H9 (cell line): ENCODE data around the gene TACC2. TPM values are rescaled to one million over a fixed set of nuclear protein-coding genes. Genes with fewer than 3 reads are reported as not detected.

ENCODE experiments used
- DNase-seq: peaks from one replicate; pipeline ENCODE4 v3.0.0-alpha.2; 2017
- H2AFZ ChIP-seq: one replicate; pipeline ENCODE4 v1.6.1; 2013; ENCODE audit warnings: mild to moderate bottlenecking, low read length, control low read depth, moderate library complexity
- H2AK5ac ChIP-seq: 2 replicates; pipeline ENCODE4 v1.6.1; 2013; ENCODE audit warnings: low read length, control low read depth, mixed read lengths; ENCODE audit not compliant: insufficient read length
- H2BK120ac ChIP-seq: one replicate; pipeline ENCODE4 v1.6.1; 2013; ENCODE audit warnings: low read depth, mild to moderate bottlenecking, low read length, control low read depth, inconsistent platforms; ENCODE audit not compliant: poor library complexity, severe bottlenecking
- H2BK12ac ChIP-seq: 2 replicates; pipeline ENCODE4 v1.6.1; 2013; ENCODE audit warnings: low read length, control low read depth, mixed read lengths, low read depth; ENCODE audit not compliant: insufficient read length
- H2BK15ac ChIP-seq: 2 replicates; pipeline ENCODE4 v1.6.1; 2013; ENCODE audit warnings: low read depth, low read length, control low read depth
- H2BK20ac ChIP-seq: one replicate; pipeline ENCODE4 v1.6.1; 2013; ENCODE audit warnings: low read depth, mild to moderate bottlenecking, low read length, control low read depth, inconsistent platforms; ENCODE audit not compliant: poor library complexity, severe bottlenecking
- H2BK5ac ChIP-seq: 2 replicates; pipeline ENCODE4 v1.6.1; 2013; ENCODE audit warnings: low read length, control low read depth, mixed read lengths; ENCODE audit not compliant: insufficient read length
- H3K14ac ChIP-seq: 2 replicates; pipeline ENCODE4 v1.6.1; 2013; ENCODE audit warnings: low read length, control low read depth; ENCODE audit not compliant: insufficient read depth
- H3K18ac ChIP-seq: 2 replicates; pipeline ENCODE4 v1.6.1; 2013; ENCODE audit warnings: low read depth, mild to moderate bottlenecking, mixed read lengths, low read length, control low read depth; ENCODE audit not compliant: insufficient read length
- H3K23ac ChIP-seq: 2 replicates; pipeline ENCODE4 v1.6.1; 2013; ENCODE audit warnings: low read length, control low read depth, mixed read lengths, low read depth; ENCODE audit not compliant: insufficient read length
- H3K23me2 ChIP-seq: 2 replicates; pipeline ENCODE4 v1.6.1; 2013; ENCODE audit warnings: low read depth, mild to moderate bottlenecking, mixed read lengths, low read length, control low read depth; ENCODE audit not compliant: insufficient read length, poor library complexity, severe bottlenecking
- H3K27ac ChIP-seq: 2 replicates; pipeline ENCODE4 v1.5.1; 2013; ENCODE audit warnings: low read length, control low read depth, mixed read lengths, low read depth; ENCODE audit not compliant: insufficient read length
- H3K27me3 ChIP-seq: 2 replicates; pipeline ENCODE4 v1.6.1; 2013; ENCODE audit warnings: low read length, control low read depth, inconsistent platforms; ENCODE audit not compliant: insufficient read depth
- H3K4ac ChIP-seq: 2 replicates; pipeline ENCODE4 v1.6.1; 2013; ENCODE audit warnings: low read depth, mild to moderate bottlenecking, control low read depth, inconsistent platforms, low read length, moderate library complexity
- H3K4me1 ChIP-seq: 2 replicates; pipeline ENCODE4 v1.6.1; 2013; ENCODE audit warnings: low read length, control low read depth, inconsistent platforms; ENCODE audit not compliant: insufficient read depth
- H3K4me2 ChIP-seq: 2 replicates; pipeline ENCODE4 v1.6.1; 2013; ENCODE audit warnings: low read length, control low read depth, mixed read lengths; ENCODE audit not compliant: insufficient read length, insufficient read depth
- H3K56ac ChIP-seq: 2 replicates; pipeline ENCODE4 v1.6.1; 2013; ENCODE audit warnings: low read depth, mild to moderate bottlenecking, mixed read lengths, low read length, control low read depth; ENCODE audit not compliant: insufficient read length
- H3K79me1 ChIP-seq: 2 replicates; pipeline ENCODE4 v1.6.1; 2013; ENCODE audit warnings: low read depth, mild to moderate bottlenecking, moderate library complexity, low read length, control low read depth, inconsistent platforms; ENCODE audit not compliant: insufficient read depth, poor library complexity, severe bottlenecking
- H3K79me2 ChIP-seq: 2 replicates; pipeline ENCODE4 v1.6.1; 2013; ENCODE audit warnings: low read length, control low read depth, inconsistent platforms; ENCODE audit not compliant: insufficient read depth
- H3K9ac ChIP-seq: 2 replicates; pipeline ENCODE4 v1.6.1; 2013; ENCODE audit warnings: low read length, control low read depth, mixed read lengths; ENCODE audit not compliant: insufficient read length; ENCODE audit errors: extremely low read depth
- H3K9me3 ChIP-seq: one replicate; pipeline ENCODE4 v1.6.1; 2013; ENCODE audit warnings: low read depth, low read length, inconsistent platforms; ENCODE audit not compliant: control insufficient read depth
- H3T11ph ChIP-seq: one replicate; pipeline ENCODE4 v1.6.1; 2013; ENCODE audit warnings: mild to moderate bottlenecking, low read length, control low read depth, inconsistent platforms
- H4K20me1 ChIP-seq: one replicate; pipeline ENCODE4 v1.6.1; 2013; ENCODE audit not compliant: control insufficient read depth, insufficient read length, insufficient read depth
- H4K5ac ChIP-seq: 2 replicates; pipeline ENCODE4 v1.6.1; 2013; ENCODE audit warnings: low read depth, mild to moderate bottlenecking, mixed read lengths, low read length, control low read depth; ENCODE audit not compliant: insufficient read length
- H4K8ac ChIP-seq: replicated peaks from 2 replicates; pipeline ENCODE4 v1.6.1; 2013; ENCODE audit warnings: low read length, control low read depth, mixed read lengths, low read depth; ENCODE audit not compliant: insufficient read length
- H4K91ac ChIP-seq: 2 replicates; pipeline ENCODE4 v1.6.1; 2013; ENCODE audit warnings: low read depth, mild to moderate bottlenecking, moderate library complexity, mixed read lengths, low read length, control low read depth; ENCODE audit not compliant: insufficient read length
- H3K27ac Mint-ChIP-seq, 3 experiments: 2 replicates in 2 of 3; 3 replicates in 1 of 3; pipeline ENCODE4 v1.8.0; 2020 to 2021; ENCODE audit warnings: mixed read lengths in 3 of 3, mild to moderate bottlenecking in 1 of 3, moderate library complexity in 1 of 3
- H3K27me3 Mint-ChIP-seq: 2 replicates; pipeline ENCODE4 v1.8.0; 2021; ENCODE audit warnings: low read depth, mild to moderate bottlenecking, moderate library complexity, mixed read lengths
- H3K36me3 Mint-ChIP-seq, 3 experiments: 2 replicates in 2 of 3; 3 replicates in 1 of 3; pipeline ENCODE4 v1.8.0; 2020 to 2021; ENCODE audit warnings: low read depth in 3 of 3, mixed read lengths in 3 of 3; ENCODE audit not compliant: insufficient read depth in 1 of 3
- H3K4me1 Mint-ChIP-seq, 2 experiments: 2 replicates each; pipeline ENCODE4 v1.8.0; 2020; ENCODE audit warnings: mixed read lengths in 2 of 2
- H3K4me3 Mint-ChIP-seq, 2 experiments: 2 replicates in 1 of 2; 3 replicates in 1 of 2; pipeline ENCODE4 v1.8.0; 2020 to 2021; ENCODE audit warnings: mild to moderate bottlenecking in 2 of 2, mixed read lengths in 2 of 2, moderate library complexity in 1 of 2
- H3K9me3 Mint-ChIP-seq, 2 experiments: 2 replicates in 1 of 2; 3 replicates in 1 of 2; pipeline ENCODE4 v1.8.0; 2020; ENCODE audit warnings: mild to moderate bottlenecking in 2 of 2, mixed read lengths in 2 of 2, moderate library complexity in 1 of 2
- CTCF ChIP-seq: fragments of 200-600 bp; sonication (generic); conservative IDR thresholded peaks from 3 replicates; pipeline ENCODE4 v1.8.0; 2021; ENCODE audit warnings: antibody characterized with exemption, mild to moderate bottlenecking
- WGBS: extraction: QIAGEN DNeasy Blood & Tissue Kit; methylation state at CpG from one replicate; pipeline ENCODE4 v1.1.7; 2013; ENCODE audit warnings: missing lambda C conversion rate, low lambda C conversion rate, mixed read lengths; ENCODE audit not compliant: insufficient read length; ENCODE audit errors: extremely low coverage; 5-methylcytosine and 5-hydroxymethylcytosine counted together
- total RNA-seq: library from RNA; stranded (reverse); gene quantifications from 2 replicates; pipeline ENCODE4 v1.2.1, GENCODE V29; 2021

The TACC2 gene
- total RNA-seq, 1 experiment from 2014 or later: 58.1 TPM

DNA sequence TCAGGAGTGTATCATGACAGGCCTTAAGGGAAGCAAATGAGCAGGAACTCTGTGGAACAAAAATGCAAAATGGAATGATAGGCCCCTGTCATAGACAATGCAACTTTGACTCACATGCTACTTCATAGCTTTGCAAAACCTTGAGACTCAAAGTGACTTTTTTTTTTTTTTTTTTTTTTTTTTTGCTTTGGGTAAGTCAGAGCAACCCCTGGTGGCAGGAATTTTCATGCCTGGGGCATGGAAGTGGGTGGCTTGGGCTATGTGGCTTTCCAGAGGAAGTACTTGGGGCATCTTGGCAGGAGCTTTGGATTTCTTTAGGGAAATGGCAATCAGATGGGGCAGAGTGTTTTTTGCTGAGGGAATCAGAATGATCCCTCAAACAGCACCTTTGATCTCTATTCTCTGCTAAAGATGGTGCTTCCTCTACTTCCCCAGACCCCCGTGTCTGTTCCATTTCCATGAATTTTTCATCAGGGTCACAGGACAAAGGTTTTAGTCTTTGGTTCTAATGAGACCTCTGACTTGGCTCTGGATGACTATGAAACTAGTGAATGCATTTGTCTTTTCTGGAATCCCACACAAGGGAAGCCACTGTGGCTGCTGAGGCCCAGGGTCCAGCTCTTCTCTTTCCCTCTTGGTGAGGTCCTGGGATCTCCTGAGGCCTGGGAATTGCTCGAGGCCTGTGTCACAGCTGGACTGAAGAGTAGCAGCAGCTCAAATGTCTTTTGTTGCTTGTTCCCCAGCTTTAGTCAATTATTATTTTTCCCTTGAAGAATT is 62.8 kb downstream of the TACC2 start:
- H3K27ac ChIP-seq: no peak overlapping the region
- H3K27me3 Mint-ChIP-seq: no peaks in the 10 kb centered on the region; the same call in 1 of the 2 replicates
- no CpG with 5 or more reads among the region's 2 CpGs for WGBS
- no peak overlapping the region for H3K56ac ChIP-seq
- H3K79me2 ChIP-seq: no peaks in the 10 kb centered on the region
- H3K9me3 ChIP-seq: no peaks in the 10 kb centered on the region
- no peak overlapping the region for H4K5ac ChIP-seq
- H3K18ac ChIP-seq: no peak overlapping the region
- DNase-seq: peak; percentile 83
- no peaks in the 10 kb centered on the region for H3K4me1 ChIP-seq
- no peak overlapping the region for H2BK5ac ChIP-seq
- no peak overlapping the region for H2BK120ac ChIP-seq
- H3T11ph ChIP-seq: no peak overlapping the region
- no peak overlapping the region for H3K14ac ChIP-seq
- no peaks in the 10 kb centered on the region for H3K27me3 ChIP-seq
- peaks cover 28 to 36% of the 10 kb centered on the region in 2 experiments for H3K4me1 Mint-ChIP-seq
- no peak overlapping the region for H4K91ac ChIP-seq
- H3K9ac ChIP-seq: no peak overlapping the region
- no peak overlapping the region; the same call in 1 of the 2 replicates for H2BK15ac ChIP-seq
- no peak overlapping the region for H2BK12ac ChIP-seq
- H3K23me2 ChIP-seq: no peaks in the 10 kb centered on the region
- H4K20me1 ChIP-seq: no peaks in the 10 kb centered on the region
- H2AK5ac ChIP-seq: no peak overlapping the region
- H2AFZ ChIP-seq: no peak overlapping the region
- peaks cover 0 to 1% (median 0%) of the 10 kb centered on the region in 3 experiments; a peak in 2 of 7 replicates for H3K36me3 Mint-ChIP-seq
- H2BK20ac ChIP-seq: no peak overlapping the region
- no peaks in the 10 kb centered on the region for H3K79me1 ChIP-seq
- no peak overlapping the region for H3K27ac Mint-ChIP-seq
- H3K4ac ChIP-seq: no peak overlapping the region
- H3K4me3 Mint-ChIP-seq: no peak overlapping the region
- H3K9me3 Mint-ChIP-seq: peaks cover 0 to 2% of the 10 kb centered on the region in 2 experiments; a peak in 1 of 5 replicates
- peak; percentile 83 for TF ChIP-seq CTCF
- no peak overlapping the region for H3K23ac ChIP-seq
- no peak overlapping the region for H4K8ac ChIP-seq
- no peak overlapping the region for H3K4me2 ChIP-seq
